HG02938 (cell line): ENCODE data around the gene LHX5.

Experiments
- ATAC-seq: cut with Tn5 transposase; IDR thresholded peaks from one replicate; pipeline ENCODE4 v1.9.1; 2021; ENCODE audit warnings: mild to moderate bottlenecking, moderate library complexity; ENCODE audit not compliant: unreplicated experiment

The LHX5 gene

DNA sequence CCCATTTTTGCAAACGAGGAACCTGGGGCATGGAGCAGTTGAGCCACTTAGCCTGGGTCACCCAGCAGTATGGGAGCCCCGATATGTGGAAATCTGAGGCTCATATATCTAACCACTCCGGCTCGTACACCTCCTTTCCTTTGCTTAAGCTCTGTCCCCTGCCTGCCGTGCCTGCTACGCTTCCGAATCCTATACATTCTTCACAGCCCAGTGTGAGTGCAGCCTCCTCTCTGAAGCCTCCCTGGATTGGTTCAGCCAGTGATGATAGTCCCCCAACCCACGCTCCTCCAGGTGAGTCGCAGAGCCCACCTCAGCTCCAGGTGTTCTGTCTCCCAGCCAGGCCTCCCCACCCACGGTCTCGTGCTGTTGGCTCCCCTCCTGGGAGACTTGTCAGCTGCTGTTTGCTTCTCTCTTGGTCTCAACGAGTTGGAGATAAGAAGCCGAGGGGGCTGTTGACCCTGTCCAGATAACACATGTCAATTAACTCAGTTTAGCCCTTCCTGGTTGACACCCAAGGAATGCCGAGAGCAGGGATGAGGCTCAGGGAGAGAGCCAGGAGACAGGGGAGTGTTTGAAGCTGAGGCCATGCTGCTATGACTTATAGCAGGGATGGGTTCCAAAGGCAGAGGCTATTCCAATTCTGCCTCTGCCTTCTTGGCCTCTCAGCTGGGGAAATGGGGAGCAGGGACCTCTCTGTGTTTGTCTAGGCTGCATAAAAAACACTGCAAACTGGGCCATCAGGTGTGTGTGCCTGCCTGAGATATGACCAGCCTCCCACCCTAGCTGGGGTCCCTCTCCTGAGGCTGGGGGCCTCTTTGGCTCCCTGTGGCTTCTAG, 30.5 kb downstream of the LHX5 start:
- ATAC-seq, result no peak

DNA sequence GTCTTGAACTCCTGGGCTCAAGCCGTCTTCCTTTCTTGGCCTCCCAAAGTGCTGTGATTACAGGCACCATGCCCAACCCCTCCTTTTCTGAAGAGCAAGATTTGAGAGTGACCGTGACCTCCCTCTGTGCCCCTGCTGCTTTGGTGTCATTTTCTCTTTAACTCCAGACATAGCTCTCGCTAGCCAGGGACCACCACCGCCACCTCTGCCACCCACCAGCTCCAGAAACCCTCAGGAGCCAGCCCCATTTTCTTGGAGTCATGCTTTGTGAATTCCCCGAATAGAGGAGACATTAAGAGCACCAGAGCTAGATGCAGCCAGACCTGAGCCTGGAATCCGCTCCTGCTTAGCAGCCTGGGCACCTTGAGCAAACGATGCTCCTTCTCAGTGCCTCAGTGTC, 31.3 kb downstream of the LHX5 start:
- ATAC-seq, result no peak

DNA sequence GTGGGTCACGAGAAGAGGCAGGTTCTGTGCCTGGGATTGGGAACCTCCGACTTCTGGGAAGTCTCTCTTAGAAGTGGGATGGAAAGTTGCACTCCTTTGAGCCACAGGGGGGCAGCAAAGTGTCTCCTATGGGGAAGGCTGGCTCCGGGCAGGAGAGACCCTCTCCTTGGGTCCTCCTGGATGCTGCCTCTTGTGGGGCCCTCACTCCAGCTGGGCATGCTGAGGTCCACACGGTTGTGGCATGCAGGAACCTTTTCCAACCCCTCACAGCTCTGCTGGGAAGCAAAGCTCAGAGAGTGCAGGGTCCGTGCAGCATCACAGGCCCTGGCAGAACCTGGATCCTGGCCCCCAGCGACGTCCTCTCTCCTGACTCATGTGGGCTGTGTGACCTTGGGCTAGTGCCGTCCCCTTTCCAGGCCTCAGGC, 32.1 kb downstream of the LHX5 start:
- ATAC-seq, result no peak

DNA sequence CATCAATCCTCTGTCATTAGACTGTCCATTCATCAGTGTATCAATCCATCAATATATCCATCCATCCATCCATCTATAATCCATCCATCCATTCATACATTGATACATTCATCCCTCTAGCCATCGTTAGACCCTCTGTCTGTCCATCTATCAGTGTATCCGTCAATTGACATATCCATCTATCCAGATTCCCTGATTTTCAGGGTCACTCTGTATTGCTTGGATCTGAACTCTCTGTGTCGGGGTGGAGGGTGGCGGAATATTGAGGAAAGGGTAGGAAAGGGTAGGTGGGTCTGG, 32.4 kb downstream of the LHX5 start:
- no peak for ATAC-seq

DNA sequence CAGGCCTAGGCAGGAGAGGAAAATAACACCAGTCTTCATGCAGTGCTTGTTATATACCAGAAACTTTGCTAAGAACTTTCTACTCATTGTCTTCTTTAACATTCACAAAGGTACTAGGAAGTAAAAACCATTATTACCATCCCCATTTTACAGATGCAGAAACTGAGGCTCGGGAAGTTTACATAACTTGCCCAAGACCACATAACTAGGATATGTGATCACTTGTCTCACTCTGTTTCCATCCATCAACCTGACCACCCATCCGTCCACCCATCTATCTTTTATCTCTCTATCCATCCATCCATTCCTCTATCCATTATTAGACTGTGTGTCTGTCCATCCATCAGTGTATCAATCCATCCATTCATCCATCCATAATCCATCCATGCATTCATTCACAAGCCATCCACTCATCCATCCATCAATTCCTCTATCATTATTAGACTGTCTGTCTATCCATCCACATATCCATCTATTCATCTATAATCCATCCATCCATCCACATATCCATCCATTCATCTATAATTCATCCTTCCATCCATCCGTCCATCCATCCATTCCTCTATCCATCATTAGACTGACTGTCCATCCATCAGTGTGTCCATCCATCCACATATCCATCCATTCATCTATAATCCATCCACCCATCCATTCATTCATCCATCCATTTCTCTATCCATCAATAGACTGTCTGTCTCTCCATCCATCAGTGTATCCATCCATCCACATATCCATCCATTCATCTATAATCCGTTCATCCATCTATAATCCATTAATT, 33.0 kb downstream of the LHX5 start:
- no peak for ATAC-seq

DNA sequence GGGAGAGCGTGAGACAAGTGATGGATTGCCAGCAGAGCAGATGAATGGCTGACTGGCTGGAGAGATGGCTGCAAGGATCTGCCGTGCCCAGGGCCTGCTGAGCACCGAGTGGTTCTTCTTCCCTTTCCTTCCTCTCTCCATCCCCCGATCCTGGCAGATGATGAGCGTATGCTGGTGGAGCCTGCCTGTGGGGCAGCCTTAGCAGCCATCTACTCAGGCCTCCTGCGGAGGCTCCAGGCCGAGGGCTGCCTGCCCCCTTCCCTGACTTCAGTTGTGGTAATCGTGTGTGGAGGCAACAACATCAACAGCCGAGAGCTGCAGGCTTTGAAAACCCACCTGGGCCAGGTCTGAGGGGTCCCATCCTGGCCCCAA, 34.0 kb downstream of the LHX5 start:
- ATAC-seq, result no peak

DNA sequence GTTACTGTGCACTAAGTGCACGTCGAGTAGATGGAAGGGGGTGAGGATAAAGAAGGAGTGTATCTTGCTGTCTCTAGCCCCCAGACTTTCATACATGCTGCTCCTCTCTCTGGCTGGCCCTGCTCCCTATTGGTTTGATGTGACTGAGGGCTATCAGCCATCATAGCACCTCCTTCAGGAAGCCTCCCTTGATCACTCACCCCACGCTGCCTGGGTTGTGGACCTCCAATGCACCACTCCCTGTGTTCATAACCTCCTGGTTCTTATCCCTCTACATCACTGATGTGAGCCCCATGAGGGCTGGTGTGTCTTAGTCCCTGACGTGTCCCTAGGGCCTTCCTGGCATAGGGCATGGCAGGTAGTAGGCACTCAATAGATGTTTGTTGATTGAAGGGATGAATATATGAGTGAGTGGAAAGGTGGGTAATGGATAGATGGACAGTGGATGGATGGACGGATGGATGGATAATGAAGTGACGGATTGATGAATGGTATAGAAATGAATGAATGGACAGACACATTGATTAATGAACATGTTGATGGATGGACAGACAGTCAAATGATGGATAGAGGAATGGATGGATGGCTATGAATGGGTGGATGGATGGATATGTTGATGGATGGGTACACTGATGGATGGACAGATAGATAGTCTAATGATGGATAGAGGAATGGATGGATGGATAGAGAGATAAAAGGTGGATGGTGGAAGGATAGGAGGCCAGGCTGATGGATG, 34.5 kb downstream of the LHX5 start:
- ATAC-seq, result no peak

DNA sequence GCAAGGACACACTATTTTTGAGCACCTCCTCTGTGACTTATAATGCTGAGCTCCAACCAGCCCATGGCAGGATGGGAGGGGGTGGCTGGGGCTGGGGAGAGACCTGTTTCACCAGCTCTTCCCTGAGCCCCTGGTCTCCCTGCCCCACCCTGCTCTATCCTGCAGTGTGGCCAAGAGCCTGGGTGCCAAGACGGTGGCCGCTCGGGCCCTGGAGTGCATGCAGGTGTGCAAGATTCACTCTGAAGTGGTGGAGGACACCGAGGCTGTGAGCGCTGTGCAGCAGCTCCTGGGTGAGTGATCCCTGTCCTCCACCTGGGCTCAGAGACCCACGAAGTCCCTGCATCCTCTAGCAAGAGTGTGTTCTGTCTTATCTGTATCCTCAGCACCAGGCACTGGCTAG, 35.1 kb downstream of the LHX5 start:
- no peak for ATAC-seq

DNA sequence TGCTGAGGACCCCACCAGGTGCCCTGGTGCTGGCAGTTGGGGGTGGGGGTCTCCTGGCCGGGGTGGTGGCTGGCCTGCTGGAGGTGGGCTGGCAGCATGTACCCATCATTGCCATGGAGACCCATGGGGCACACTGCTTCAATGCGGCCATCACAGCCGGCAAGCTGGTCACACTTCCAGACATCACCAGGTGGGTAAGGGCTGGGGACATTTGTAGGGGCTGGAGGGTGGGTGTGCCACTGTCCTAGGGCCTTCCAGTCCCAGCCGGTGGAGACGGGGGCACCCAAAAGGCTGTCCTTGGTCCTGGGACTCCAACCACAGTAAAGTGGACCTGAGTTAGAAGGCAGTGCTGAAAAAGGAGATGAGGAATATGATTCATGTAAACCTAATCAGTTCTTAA, 36.3 kb downstream of the LHX5 start:
- ATAC-seq, result no peak

DNA sequence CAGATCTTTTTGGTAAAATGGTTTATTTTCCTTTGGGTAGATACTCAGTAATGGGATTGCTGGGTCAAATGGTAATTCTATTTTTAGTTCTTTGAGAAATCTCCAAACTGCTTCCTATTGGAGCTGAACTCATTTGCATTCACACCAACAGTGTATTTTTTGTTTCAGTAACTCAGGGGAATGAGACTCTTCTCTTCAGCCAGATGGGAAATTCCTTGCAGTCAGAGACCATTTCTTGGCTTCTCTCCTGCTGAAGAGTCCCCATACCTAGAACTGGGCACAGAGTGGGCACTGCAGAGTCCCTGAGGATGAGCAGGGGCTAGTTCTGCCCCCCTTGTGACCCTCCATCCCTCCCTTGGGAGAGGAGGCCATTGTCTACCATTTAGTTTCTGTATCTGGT, 38.7 kb downstream of the LHX5 start:
- ATAC-seq, result no peak

DNA sequence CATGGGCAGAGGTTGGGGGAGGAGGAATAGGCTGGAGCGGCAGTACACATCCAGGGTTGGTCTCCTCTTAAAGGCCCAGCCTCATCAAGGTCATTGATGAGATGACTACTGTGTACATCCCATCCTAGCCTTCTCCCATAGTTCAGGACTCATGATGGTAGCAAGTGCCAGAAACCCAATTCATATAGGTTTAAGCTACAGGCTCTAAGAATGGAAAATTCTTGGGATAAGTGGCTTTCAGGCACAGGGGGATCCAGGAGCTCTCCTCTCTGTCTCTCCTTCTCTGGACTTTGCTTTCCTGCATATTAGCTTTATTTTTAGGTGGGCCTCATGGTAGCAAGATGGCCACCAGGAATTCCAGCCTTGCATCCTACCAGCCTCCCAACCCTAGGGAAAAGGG, 43.2 kb downstream of the LHX5 start:
- no peak for ATAC-seq

DNA sequence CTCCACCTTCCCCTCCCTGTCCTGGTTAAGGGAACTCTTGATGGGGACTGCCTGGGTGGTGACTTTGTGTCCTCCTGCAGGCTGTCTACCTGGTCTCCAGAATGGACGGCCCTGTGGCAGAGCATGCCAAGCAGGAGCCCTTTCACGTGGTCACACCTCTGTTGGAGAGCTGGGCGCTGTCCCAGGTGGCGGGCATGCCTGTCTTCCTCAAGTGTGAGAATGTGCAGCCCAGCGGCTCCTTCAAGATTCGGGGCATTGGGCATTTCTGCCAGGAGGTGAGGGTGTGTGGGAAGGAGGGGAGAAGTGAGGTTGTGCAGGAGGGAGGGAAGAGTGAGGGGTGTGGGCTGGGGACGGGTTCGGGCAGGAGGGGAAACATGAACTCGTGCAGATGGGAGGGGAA, 43.8 kb downstream of the LHX5 start:
- no peak for ATAC-seq

DNA sequence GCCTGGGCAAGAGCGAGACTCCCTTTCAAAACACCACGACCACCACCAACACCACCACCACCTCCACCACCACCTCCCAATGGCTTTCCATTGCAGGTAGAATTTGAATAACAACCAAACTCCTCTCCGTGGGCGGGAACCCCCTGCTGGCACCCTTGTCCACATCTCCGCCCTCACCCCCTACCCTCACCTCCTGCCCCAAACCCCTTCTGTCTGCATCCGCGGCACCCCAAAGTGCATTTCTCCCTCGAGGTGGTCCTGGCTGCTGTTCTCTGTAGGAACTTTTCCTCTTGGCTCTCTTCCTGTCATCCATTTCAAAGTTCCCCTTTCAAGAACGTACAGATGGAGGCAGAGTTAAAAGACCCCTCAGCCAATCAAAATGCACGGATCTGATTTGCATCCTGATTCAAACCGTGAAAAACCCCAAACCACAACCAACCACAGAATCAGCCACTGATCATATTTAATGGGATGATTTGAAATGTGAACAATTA, 45.7 kb downstream of the LHX5 start:
- no peak for ATAC-seq

DNA sequence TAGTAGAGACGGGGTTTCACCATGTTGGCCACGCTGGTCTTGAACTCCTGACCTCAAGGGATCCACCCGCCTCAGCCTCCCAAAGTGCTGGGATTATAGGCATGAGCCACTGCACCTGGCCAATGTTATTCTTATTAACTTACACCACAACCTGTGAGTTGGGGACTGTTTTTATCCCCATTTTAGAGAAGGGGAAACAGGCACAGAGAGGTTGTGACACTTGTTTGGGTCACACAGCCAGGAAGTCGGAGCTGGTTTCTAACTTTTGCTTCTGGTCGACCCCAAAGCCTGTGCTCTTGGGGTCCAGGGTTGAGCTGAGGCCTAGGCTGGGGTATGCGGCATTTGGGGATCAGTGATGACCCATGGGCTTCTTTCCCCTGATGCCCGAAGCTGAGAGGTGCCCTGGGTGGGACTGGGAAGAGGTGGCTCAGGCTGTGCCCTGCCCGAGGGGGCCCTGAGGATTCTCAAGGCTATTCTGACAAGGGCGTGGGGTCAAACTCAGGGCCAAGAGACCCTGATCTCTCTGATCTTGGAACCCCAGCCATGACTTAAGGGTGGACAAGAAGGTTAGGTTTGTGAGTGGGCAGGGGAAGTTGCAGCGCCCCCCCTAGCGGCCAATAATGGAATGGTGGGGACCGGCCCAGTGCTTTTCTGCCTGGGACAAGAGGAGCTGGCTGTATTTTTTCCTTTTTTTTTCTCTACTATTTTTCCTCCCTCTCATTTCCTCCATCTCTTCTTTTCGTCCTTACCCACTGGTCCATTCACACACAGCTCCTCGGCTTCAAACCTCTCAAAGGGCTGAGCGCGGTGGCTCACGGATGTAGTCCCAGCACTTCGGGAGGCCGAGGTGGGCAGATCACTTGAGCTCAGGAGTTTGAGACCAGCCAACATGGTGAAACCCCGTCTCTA, 46.5 kb downstream of the LHX5 start:
- ATAC-seq, result no peak

DNA sequence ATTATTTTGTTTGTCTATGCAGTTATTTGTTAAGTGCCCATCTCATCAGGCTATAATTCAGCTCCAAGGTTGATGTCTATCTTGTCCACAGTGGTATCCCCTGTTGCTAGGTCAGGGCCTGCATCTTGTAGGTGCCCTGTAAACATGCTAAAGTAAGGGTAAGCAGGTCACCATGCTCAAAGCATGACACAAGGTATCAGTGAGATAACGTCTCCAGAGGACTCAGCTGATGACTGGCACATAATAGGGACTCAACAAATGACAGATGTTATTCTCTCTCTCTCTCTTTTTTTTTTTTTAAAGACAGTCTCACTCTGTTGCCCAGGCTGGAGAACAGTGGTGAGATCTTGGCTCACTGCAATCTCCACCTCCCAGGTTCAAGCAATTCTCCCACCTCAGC, 47.2 kb downstream of the LHX5 start:
- no peak for ATAC-seq

DNA sequence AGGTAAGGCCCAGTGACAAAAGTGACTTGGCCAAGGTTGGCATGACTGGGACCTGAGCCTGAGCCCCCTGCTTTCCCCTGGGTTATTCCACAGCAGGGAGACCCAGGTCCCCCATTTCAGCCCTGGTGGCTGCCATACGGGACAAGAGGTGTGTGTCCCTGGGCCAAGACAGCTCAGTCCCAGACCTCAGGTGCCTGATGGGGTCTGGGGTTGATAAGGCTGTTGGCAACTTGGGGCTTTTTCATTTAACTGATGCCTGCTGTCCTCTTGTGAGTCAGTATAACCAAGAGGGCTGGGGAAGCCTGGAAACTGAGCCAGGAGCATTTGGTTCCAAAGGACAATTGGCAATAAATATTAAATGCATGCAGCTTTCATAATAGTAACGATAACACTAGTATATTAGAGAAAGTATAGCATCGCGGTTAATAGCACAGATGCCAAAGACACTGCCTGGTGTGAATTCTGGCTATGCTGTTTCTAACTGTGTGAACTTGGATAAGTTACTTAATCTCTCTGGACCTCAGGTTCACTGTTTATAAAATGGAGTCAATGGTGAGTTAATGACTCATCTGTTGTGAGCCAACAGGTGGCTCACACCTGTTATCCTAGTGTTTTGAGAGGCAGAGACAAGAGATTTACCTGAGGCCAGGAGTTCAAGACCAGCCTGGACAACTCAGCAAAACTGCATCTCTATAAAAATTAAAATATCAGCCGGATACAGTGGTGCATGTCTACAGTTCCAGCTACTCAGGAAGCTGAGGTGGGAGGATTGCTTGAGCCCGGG, 48.6 kb downstream of the LHX5 start:
- no peak for ATAC-seq

DNA sequence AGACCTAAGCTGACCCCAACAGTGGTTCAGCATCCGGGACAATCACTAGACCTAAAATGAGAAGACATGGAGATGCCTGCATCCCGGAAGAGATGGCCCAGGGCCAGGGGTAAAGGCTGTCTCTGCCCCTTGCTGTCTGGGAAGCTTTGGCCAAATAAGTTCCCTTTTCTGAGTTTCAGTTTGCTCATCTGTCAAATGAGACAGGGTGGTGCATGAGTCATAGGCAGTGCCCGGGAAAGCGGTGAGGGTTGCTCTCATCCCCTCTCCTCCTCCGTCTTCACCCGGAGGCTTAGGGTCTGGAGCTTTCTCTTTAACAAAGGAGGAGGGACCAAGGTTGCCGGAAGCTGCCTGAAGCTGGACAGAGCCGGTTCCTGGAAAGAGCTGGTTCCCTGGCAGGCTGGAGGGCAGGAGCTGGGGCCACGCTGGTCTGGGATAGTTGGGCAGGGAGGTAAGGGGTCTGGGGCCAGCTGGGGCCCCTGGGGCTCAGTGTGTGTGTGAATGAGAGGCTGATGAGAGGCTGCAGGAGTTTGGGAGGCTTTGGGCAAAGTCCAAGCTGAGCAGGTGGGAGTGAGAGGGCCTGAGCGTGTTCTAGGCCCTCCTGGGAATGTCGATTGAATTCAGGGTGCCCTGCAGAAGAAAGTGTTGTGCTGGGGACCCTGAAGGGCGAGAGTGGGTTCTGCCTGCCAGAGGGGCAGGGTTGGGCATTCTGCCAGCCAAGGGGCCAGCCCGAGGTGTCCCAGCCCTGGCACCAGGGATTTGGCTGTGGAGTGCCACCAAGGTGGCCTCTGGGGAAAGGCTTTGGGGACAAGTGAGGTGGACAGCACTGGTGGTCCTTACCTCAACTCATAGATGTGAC, 49.4 kb downstream of the LHX5 start, which contains the start of gene SDSL:
Gene SDSL, plus strand, starts transcription at position 351 of the 856 bp plus-strand sequence. CDS start 5,603 bp downstream, outside the sequence.
- ATAC-seq, result peak; percentile 80

DNA sequence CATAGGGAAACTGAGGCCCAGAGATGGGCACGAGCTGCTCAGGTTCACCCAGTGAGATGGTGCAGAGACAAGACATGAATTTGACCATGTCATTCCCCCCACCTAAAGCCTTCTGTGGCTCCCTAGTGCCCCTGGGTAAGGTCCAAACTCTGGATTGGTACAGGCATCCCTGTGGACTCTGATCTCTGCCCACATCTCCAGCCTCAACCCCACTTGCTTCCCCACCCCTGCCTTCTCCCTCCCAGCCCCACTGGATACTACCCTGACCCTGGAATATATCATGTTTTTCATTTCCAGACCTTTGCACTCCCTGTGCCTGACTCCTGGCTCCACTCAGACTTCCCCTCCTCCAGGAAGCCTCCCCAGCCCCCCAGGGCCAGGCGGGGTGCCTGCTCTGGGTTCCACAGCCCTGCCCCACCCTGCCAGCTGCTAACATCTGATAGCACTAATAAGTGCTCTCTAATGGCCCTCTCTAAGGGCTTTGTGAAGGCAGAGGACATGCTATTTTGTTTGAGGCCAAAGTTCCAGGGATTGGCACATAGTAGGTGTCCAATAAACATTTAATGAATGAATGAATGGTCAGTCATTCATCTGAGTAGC, 50.6 kb downstream of the LHX5 start:
- ATAC-seq, result no peak
